CD4-positive, alpha-beta T cell (primary cell): Measurements from ENCODE around the gene RPL12. TPM values are rescaled to one million over a fixed set of nuclear protein-coding genes. Genes with fewer than 3 reads are reported as not detected.

Experiments used
- ATAC-seq: fragments of 200-7000 bp; cut with Tn5 transposase; one replicate; pipeline ENCODE4 v1.10.0; 2022; ENCODE audit warnings: mild to moderate bottlenecking; ENCODE audit not compliant: poor library complexity
- CTCF ChIA-PET: fragments of 350-600 bp; sonication (Branson Sonifier 250); formaldehyde crosslinking; loops from one replicate; lab custom pipeline; 2021; ENCODE audit warnings: antibody characterized with exemption, inconsistent platforms; lab: Charles Lee
- POLR2A ChIA-PET: fragments of 350-600 bp; sonication (Branson Sonifier 250); formaldehyde crosslinking; loops from one replicate; lab custom pipeline; 2021; ENCODE audit warnings: antibody characterized with exemption, inconsistent platforms; lab: Charles Lee
- DNase-seq, 14 experiments: peaks; one replicate each; pipeline ENCODE4 v3.0.0-alpha.2; 2013 to 2020; ENCODE audit warnings: mixed read lengths in 2 of 14
- H3K27ac ChIP-seq, 2 donors: one replicate each; pipeline versions ENCODE4 v1.5.1 to v1.7.0; 2013; ENCODE audit warnings: low read length in 2 of 2, low read depth in 1 of 2, mild to moderate bottlenecking in 1 of 2
- H3K27me3 ChIP-seq, 2 experiments: 1 replicate in 1 of 2; 2 replicates in 1 of 2; pipeline versions ENCODE4 v1.6.1 to v1.7.0; 2013; ENCODE audit warnings: low read length in 2 of 2, control low read depth in 1 of 2, mild to moderate bottlenecking in 1 of 2, moderate library complexity in 1 of 2; ENCODE audit not compliant: insufficient read depth in 2 of 2, control insufficient read depth in 1 of 2
- H3K36me3 ChIP-seq: one replicate; pipeline ENCODE4 v1.6.1; 2013; ENCODE audit warnings: low read length, control low read depth; ENCODE audit not compliant: insufficient read depth
- H3K4me1 ChIP-seq: one replicate; pipeline ENCODE4 v1.6.1; 2013; ENCODE audit warnings: low read length, control low read depth; ENCODE audit not compliant: insufficient read depth
- H3K4me3 ChIP-seq: one replicate; pipeline ENCODE4 v1.5.1; 2013; ENCODE audit warnings: mild to moderate bottlenecking, low read length, moderate library complexity
- H3K9me3 ChIP-seq, 2 experiments: 1 replicate in 1 of 2; 2 replicates in 1 of 2; pipeline versions ENCODE4 v1.6.1 to v1.7.0; 2013; ENCODE audit warnings: low read length in 2 of 2, mild to moderate bottlenecking in 2 of 2, control low read depth in 1 of 2, moderate library complexity in 1 of 2; ENCODE audit not compliant: control insufficient read depth in 1 of 2, insufficient read depth in 1 of 2
- H3K27ac Mint-ChIP-seq: one replicate; pipeline ENCODE4 v1.8.0; 2020; ENCODE audit warnings: mixed read lengths
- H3K27me3 Mint-ChIP-seq: one replicate; pipeline ENCODE4 v1.8.0; 2021; ENCODE audit warnings: mixed read lengths
- H3K36me3 Mint-ChIP-seq: one replicate; pipeline ENCODE4 v1.8.0; 2021; ENCODE audit warnings: low read depth, mixed read lengths
- H3K4me1 Mint-ChIP-seq: one replicate; pipeline ENCODE4 v1.8.0; 2021; ENCODE audit warnings: low read depth, mixed read lengths
- H3K4me3 Mint-ChIP-seq: one replicate; pipeline ENCODE4 v1.8.0; 2020; ENCODE audit warnings: mild to moderate bottlenecking, mixed read lengths
- H3K9me3 Mint-ChIP-seq: one replicate; pipeline ENCODE4 v1.8.0; 2020; ENCODE audit warnings: mixed read lengths
- intact Hi-C, 2 experiments: fragments of 100-400 bp; cut with DNase I in 1 of 2; cut with micrococcal nuclease in 1 of 2; formaldehyde crosslinking; loops; one replicate each; pipeline versions ENCODE4 v1.15.1 to v1.9.0; 2023 to 2025; cut with DNase I, micrococcal nuclease
- total RNA-seq, 174 experiments: library from RNA in 2 of 174; stranded (reverse) in 2 of 174; gene quantifications; one replicate each; pipeline ENCODE4 v1.2.3 and lab custom pipeline; 2021 to 2026
- TF ChIP-seq, protein P1 (sequence below): fragments of 200-600 bp; IDR thresholded peaks from one replicate; pipeline ENCODE4 v1.8.0; 2022; ENCODE audit warnings: antibody characterized with exemption, mild to moderate bottlenecking

Gene RPL12
- total RNA-seq, 2 experiments from 2014 or later: 1,884 to 1,993 TPM

- Histone ChIP-seq H3K4me1 (no peaks in the 10 kb centered on the region), H3K4me3 (no peak overlapping the region), H3K9me3 (no peaks in the 10 kb centered on the region), H3K27me3 (peaks cover 12 to 38% of the 10 kb centered on the region in 2 experiments), H3K36me3 (no peaks in the 10 kb centered on the region), H3K27ac (no peak overlapping the region)
- CTCF ChIA-PET: no interaction called here
- H3K9me3 Mint-ChIP-seq: no peaks in the 10 kb centered on the region
- no peak overlapping the region for H3K4me3 Mint-ChIP-seq
- H3K27me3 Mint-ChIP-seq: peaks cover 76% of the 10 kb centered on the region
- no peak overlapping the region for H3K27ac Mint-ChIP-seq
- no peaks in the 10 kb centered on the region for H3K4me1 Mint-ChIP-seq
- POLR2A ChIA-PET: no interaction called here
- ATAC-seq: no peak
- intact Hi-C loops: no loop called here
- TF ChIP-seq, protein P1, sequence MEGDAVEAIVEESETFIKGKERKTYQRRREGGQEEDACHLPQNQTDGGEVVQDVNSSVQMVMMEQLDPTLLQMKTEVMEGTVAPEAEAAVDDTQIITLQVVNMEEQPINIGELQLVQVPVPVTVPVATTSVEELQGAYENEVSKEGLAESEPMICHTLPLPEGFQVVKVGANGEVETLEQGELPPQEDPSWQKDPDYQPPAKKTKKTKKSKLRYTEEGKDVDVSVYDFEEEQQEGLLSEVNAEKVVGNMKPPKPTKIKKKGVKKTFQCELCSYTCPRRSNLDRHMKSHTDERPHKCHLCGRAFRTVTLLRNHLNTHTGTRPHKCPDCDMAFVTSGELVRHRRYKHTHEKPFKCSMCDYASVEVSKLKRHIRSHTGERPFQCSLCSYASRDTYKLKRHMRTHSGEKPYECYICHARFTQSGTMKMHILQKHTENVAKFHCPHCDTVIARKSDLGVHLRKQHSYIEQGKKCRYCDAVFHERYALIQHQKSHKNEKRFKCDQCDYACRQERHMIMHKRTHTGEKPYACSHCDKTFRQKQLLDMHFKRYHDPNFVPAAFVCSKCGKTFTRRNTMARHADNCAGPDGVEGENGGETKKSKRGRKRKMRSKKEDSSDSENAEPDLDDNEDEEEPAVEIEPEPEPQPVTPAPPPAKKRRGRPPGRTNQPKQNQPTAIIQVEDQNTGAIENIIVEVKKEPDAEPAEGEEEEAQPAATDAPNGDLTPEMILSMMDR: no peak
- H3K36me3 Mint-ChIP-seq: no peaks in the 10 kb centered on the region
- DNase-seq: no peak
These were observed 40.1 kb downstream of the RPL12 start for GRCh38 chr9:127411122-127411521.

- DNase-seq: no peak
- H3K4me3 Mint-ChIP-seq: no peak overlapping the region
- Histone ChIP-seq H3K27me3 (peaks cover 33 to 45% of the 10 kb centered on the region in 2 experiments), H3K4me1 (no peaks in the 10 kb centered on the region), H3K9me3 (peaks cover 0 to 8% of the 10 kb centered on the region in 2 experiments), H3K27ac (no peak overlapping the region), H3K4me3 (no peak overlapping the region), H3K36me3 (no peaks in the 10 kb centered on the region)
- H3K27me3 Mint-ChIP-seq: peaks cover 62% of the 10 kb centered on the region
- ATAC-seq: no peak
- ChIA-PET POLR2A (interaction anchor here (0.6 kb wide), 1 partner anchor 11 kb away, joined by 3 read pairs; no protein-coding TSS in a partner anchor), CTCF (interaction anchor here (1.3 kb wide), 1 partner anchor 17 kb away, joined by 4 read pairs; the partner anchor contains the start of gene ZNF79)
- TF ChIP-seq, protein P1: no peak
- H3K27ac Mint-ChIP-seq: no peak overlapping the region
- H3K4me1 Mint-ChIP-seq: no peaks in the 10 kb centered on the region
- intact Hi-C loops: no loop called here
- H3K9me3 Mint-ChIP-seq: no peaks in the 10 kb centered on the region
- H3K36me3 Mint-ChIP-seq: no peaks in the 10 kb centered on the region
These were observed 43.7 kb downstream of the RPL12 start for GRCh38 chr9:127407492-127407843.

- peaks cover 61% of the 10 kb centered on the region for H3K27me3 Mint-ChIP-seq
- TF ChIP-seq, protein P1: no peak
- H3K27ac Mint-ChIP-seq: no peak overlapping the region
- CTCF ChIA-PET: interaction anchor here (1.3 kb wide), 1 partner anchor 17 kb away, joined by 4 read pairs; the partner anchor contains the start of gene ZNF79
- Histone ChIP-seq H3K4me1 (no peaks in the 10 kb centered on the region), H3K9me3 (peaks cover 0 to 11% of the 10 kb centered on the region in 2 experiments), H3K36me3 (no peaks in the 10 kb centered on the region), H3K4me3 (no peak overlapping the region), H3K27ac (no peak overlapping the region), H3K27me3 (peaks cover 37 to 43% of the 10 kb centered on the region in 2 experiments)
- no peak overlapping the region for H3K4me3 Mint-ChIP-seq
- POLR2A ChIA-PET: no interaction called here
- H3K4me1 Mint-ChIP-seq: no peaks in the 10 kb centered on the region
- no peak for ATAC-seq
- no peaks in the 10 kb centered on the region for H3K36me3 Mint-ChIP-seq
- intact Hi-C loops: no loop called here
- DNase-seq: peak in 1 of 14 experiments; percentile 9
- H3K9me3 Mint-ChIP-seq: no peaks in the 10 kb centered on the region
These were observed 44.3 kb downstream of the RPL12 start for GRCh38 chr9:127406799-127407491.
